RWPE1 (cell line): Measurements from ENCODE around the gene NCOA1.
"Not testable (repeated sequence)": the region's sequence is repeated elsewhere in the genome, so short reads cannot be mapped to it uniquely, and the experiment has no call there.

Source experiments
- CTCF ChIA-PET: fragments of 350-600 bp; sonication (Branson Sonifier 250); formaldehyde crosslinking; extraction: SDS; loops from one replicate; lab custom pipeline; 2021; lab: Yijun Ruan, JAX
- POLR2A ChIA-PET: fragments of 400-600 bp; formaldehyde crosslinking; extraction: SDS; loops from one replicate; lab custom pipeline; 2020; ENCODE audit warnings: antibody characterized with exemption; ENCODE audit not compliant: low non-redundant PET; lab: Yijun Ruan, JAX
- DNase-seq: peaks from one replicate; pipeline ENCODE4 v3.0.0; 2012; ENCODE audit warnings: low spot score
- H3K27ac ChIP-seq: fragments of 450-650 bp; 2 replicates; pipeline ENCODE4 v1.5.1; 2017
- CTCF ChIP-seq: fragments of 450-650 bp; conservative IDR thresholded peaks from 2 replicates; pipeline ENCODE4 v1.5.1; 2017; ENCODE audit warnings: low read depth, mild to moderate bottlenecking

The NCOA1 gene

GRCh38 chr2:24576146-24576545 is 85.1 kb downstream of the NCOA1 start:
- H3K27ac ChIP-seq: no peak overlapping the region
- ChIA-PET POLR2A (no interaction called here), CTCF (interaction anchor here (0.6 kb wide), 1 partner anchor 1365 kb away, joined by 4 read pairs; no protein-coding TSS in a partner anchor)
- TF ChIP-seq CTCF: no peak
- no peak for DNase-seq

- TF ChIP-seq CTCF: no peak
- ChIA-PET CTCF (no interaction called here), POLR2A (no interaction called here)
- H3K27ac ChIP-seq: no peak overlapping the region
- DNase-seq: no peak
Measured at GRCh38 chr2:24576617-24577016, 85.6 kb downstream of the NCOA1 start.

GRCh38 chr2:24577481-24577880 is 86.4 kb downstream of the NCOA1 start:
- TF ChIP-seq CTCF: no peak
- DNase-seq: no peak
- CTCF ChIA-PET: no interaction called here
- POLR2A ChIA-PET: no interaction called here
- no peak overlapping the region for H3K27ac ChIP-seq

GRCh38 chr2:24579053-24579803 is 88.2 kb downstream of the NCOA1 start:
- H3K27ac ChIP-seq: no peak overlapping the region
- ChIA-PET CTCF (interaction anchor here (0.9 kb wide), 1 partner anchor 88 kb away, joined by 3 read pairs; the partner anchor contains the start of gene NCOA1), POLR2A (no interaction called here)
- no peak for TF ChIP-seq CTCF
- no peak for DNase-seq

GRCh38 chr2:24580561-24580960 is 89.5 kb downstream of the NCOA1 start:
- no peak for TF ChIP-seq CTCF
- CTCF ChIA-PET: no interaction called here
- no peak for DNase-seq
- POLR2A ChIA-PET: no interaction called here
- H3K27ac ChIP-seq: no peak overlapping the region

GRCh38 chr2:24581971-24582370 is 90.9 kb downstream of the NCOA1 start:
- DNase-seq, POLR2A ChIA-PET, CTCF ChIA-PET, H3K27ac ChIP-seq: not testable (repeated sequence)

- CTCF ChIA-PET: no interaction called here
- POLR2A ChIA-PET: interaction anchor here (0.6 kb wide), 1 partner anchor 10 kb away, joined by 3 read pairs; no protein-coding TSS in a partner anchor
- TF ChIP-seq CTCF: no peak
- H3K27ac ChIP-seq: no peak overlapping the region
- no peak for DNase-seq
Measured at GRCh38 chr2:24586955-24587354, 95.9 kb downstream of the NCOA1 start.
